HepG2 (cell line): Measurements from ENCODE around the gene SP3. TPM values are rescaled to one million over a fixed set of nuclear protein-coding genes. Genes with fewer than 3 reads are reported as not detected.

Experiments used
- ASH2L ChIP-seq: fragments of 300-600, 200-600 bp; sonication (generic); IDR thresholded peaks from 2 replicates; pipeline ENCODE4 v1.7.0; 2017; ENCODE audit warnings: low read depth, mild to moderate bottlenecking, moderate library complexity, mixed read lengths, low read length; ENCODE audit not compliant: insufficient read length
- ELF4 ChIP-seq: sonication (generic); formaldehyde crosslinking; IDR thresholded peaks from 2 replicates; pipeline ENCODE4 v1.5.0; 2020; ENCODE audit warnings: missing genetic modification reagents, mild to moderate bottlenecking, moderate library complexity, borderline replicate concordance
- HOXA9 ChIP-seq: sonication (generic); formaldehyde crosslinking; IDR thresholded peaks from 2 replicates; pipeline ENCODE4 v1.8.1; 2022; ENCODE audit warnings: missing genetic modification reagents, mild to moderate bottlenecking, moderate library complexity, borderline replicate concordance
- KIAA2018 ChIP-seq: sonication (generic); formaldehyde crosslinking; IDR thresholded peaks from 2 replicates; pipeline ENCODE4 v1.5.0; 2020; ENCODE audit warnings: mild to moderate bottlenecking, missing genetic modification reagents, borderline replicate concordance
- NFKBIZ ChIP-seq: IDR thresholded peaks from 2 replicates; pipeline ENCODE4 v1.6.1; 2018; ENCODE audit warnings: missing genetic modification reagents, missing compliant biosample characterization
- RBFOX2 ChIP-seq: fragments of 200-400 bp; formaldehyde crosslinking; IDR thresholded peaks from 2 replicates; pipeline ENCODE4 v1.6.1; 2017; ENCODE audit warnings: low read depth, mild to moderate bottlenecking, low read length
- TERF1 ChIP-seq: sonication (generic); formaldehyde crosslinking; IDR thresholded peaks from 2 replicates; pipeline ENCODE4 v1.8.0; 2022; ENCODE audit warnings: mild to moderate bottlenecking, missing genetic modification reagents, moderate library complexity
- TGIF2 ChIP-seq: IDR thresholded peaks from 2 replicates; pipeline ENCODE4 v1.6.1; 2016; ENCODE audit warnings: control low read depth, missing compliant biosample characterization
- ZBTB4 ChIP-seq: sonication (generic); formaldehyde crosslinking; IDR thresholded peaks from 2 replicates; pipeline ENCODE4 v1.4.0; 2020; ENCODE audit warnings: missing genetic modification reagents, mild to moderate bottlenecking, borderline replicate concordance
- ZNF18 ChIP-seq: sonication (generic); formaldehyde crosslinking; IDR thresholded peaks from 2 replicates; pipeline ENCODE4 v1.8.0; 2022; ENCODE audit warnings: mild to moderate bottlenecking, missing genetic modification reagents; ENCODE audit not compliant: insufficient replicate concordance
- ZNF672 ChIP-seq: sonication (generic); formaldehyde crosslinking; IDR thresholded peaks from 2 replicates; pipeline ENCODE4 v1.8.1; 2022; ENCODE audit warnings: missing genetic modification reagents
- ZNF674 ChIP-seq: sonication (generic); formaldehyde crosslinking; IDR thresholded peaks from 2 replicates; pipeline ENCODE4 v1.5.0; 2020; ENCODE audit warnings: low read depth, mild to moderate bottlenecking, missing genetic modification reagents
- ZNF709 ChIP-seq: sonication (generic); formaldehyde crosslinking; IDR thresholded peaks from 2 replicates; pipeline ENCODE4 v1.5.0; 2020; ENCODE audit warnings: mild to moderate bottlenecking, missing genetic modification reagents
- ZNF737 ChIP-seq: sonication (generic); formaldehyde crosslinking; IDR thresholded peaks from 2 replicates; pipeline ENCODE4 v1.5.0; 2020; ENCODE audit warnings: missing genetic modification reagents, mild to moderate bottlenecking, borderline replicate concordance
- polyA plus RNA-seq, 8 experiments: library from polyadenylated mRNA; depleted of rRNA in 3 of 8; stranded (reverse) in 7 of 8; unstranded in 1 of 8; fragments of >200 nt; fragmentation: Illumina TruSeq in 4 of 8; extraction: Trizol in 4 of 8; gene quantifications; 2 replicates each; pipeline versions ENCODE4 v1.2.1 to v1.2.3, GENCODE V29; 2011 to 2016; ENCODE audit warnings: low read depth in 4 of 8, missing spikeins in 1 of 8, mixed read lengths in 1 of 8; ENCODE audit not compliant: insufficient read depth in 1 of 8
- total RNA-seq, 5 experiments: library from RNA; depleted of rRNA; stranded (reverse); fragments of >200 nt; fragmentation: Illumina TruSeq; extraction: Trizol; gene quantifications; 2 replicates each; pipeline ENCODE4 v1.2.3, GENCODE V29; 2016; ENCODE audit warnings: low read depth in 1 of 5

The SP3 gene
- total and polyA plus RNA-seq, 2 of the 13 experiments (the other 11 are each of a cell fraction or from before 2014, with no cell fraction given): 57.3 to 132 TPM

GRCh38 chr2:173965372-173966025 is at the start of gene SP3 (continued):
- TF ChIP-seq KIAA2018 (CRISPR knock-in tag) (no peak), ZBTB4 (CRISPR knock-in tag) (peak; percentile 85; the same call in 1 of the 2 replicates), ZNF737 (CRISPR knock-in tag) (no peak), TGIF2 (peak; percentile 65; the same call in 1 of the 2 replicates), TERF1 (CRISPR knock-in tag) (no peak), ZNF674 (CRISPR knock-in tag) (peak; percentile 91; the same call in 1 of the 2 replicates), NFKBIZ (CRISPR knock-in tag) (no peak), ASH2L (peak; percentile 93), HOXA9 (0 out of 2 replicates have a peak, but pooled peaks have one; percentile 57), ZNF672 (no peak), ELF4 (CRISPR knock-in tag) (peak; percentile 66; the same call in 1 of the 2 replicates), ZNF709 (CRISPR knock-in tag) (peak; percentile 82), ZNF18 (CRISPR knock-in tag) (peak; percentile 54), RBFOX2 (peak; percentile 99)
